ENCODE measurements around the gene RNF220. TPM values are rescaled to one million over a fixed set of nuclear protein-coding genes. Genes with fewer than 3 reads are reported as not detected.
"Not testable (repeated sequence)": the region's sequence is repeated elsewhere in the genome, so short reads cannot be mapped to it uniquely, and the experiment has no call there.

RNF220 gene
- total RNA-seq, 2 experiments from 2014 or later = 73.7 to 74.3 TPM

- H3K36me3 Mint-ChIP-seq = no peaks in the 10 kb centered on the region
- no peaks in the 10 kb centered on the region for H3K9me3 Mint-ChIP-seq
- intact Hi-C loops (cut with micrococcal nuclease) = no loop called here
- H3K4me1 Mint-ChIP-seq (ENCODE audit: low read depth) = peaks cover 6% of the 10 kb centered on the region
- DNase-seq = no peak
- H3K27ac Mint-ChIP-seq = no peak overlapping the region
- POLR2A ChIA-PET = interaction anchor here (1.3 kb wide), 1 partner anchor 14 kb away, joined by 5 read pairs; the partner anchor contains the start of genes ARMH1 and TMEM53
- H3K27me3 Mint-ChIP-seq = no peaks in the 10 kb centered on the region
- CTCF ChIA-PET = no interaction called here
- no peak overlapping the region for H3K4me3 Mint-ChIP-seq
These were observed 283.8 kb downstream of the RNF220 start for GRCh38 chr1:44688760-44689446.

GRCh38 chr1:44689447-44689765 lies 284.4 kb downstream of the RNF220 start:
- no peak overlapping the region for H3K4me3 Mint-ChIP-seq
- no peaks in the 10 kb centered on the region for H3K27me3 Mint-ChIP-seq
- ChIA-PET POLR2A (interaction anchor here (1.3 kb wide), 1 partner anchor 15 kb away, joined by 5 read pairs; the partner anchor contains the start of genes ARMH1 and TMEM53), CTCF (no interaction called here)
- no peak overlapping the region for H3K27ac Mint-ChIP-seq
- DNase-seq = no peak
- peaks cover 6% of the 10 kb centered on the region for H3K4me1 Mint-ChIP-seq (ENCODE audit: low read depth)
- intact Hi-C loops (cut with micrococcal nuclease) = no loop called here
- H3K36me3 Mint-ChIP-seq = no peaks in the 10 kb centered on the region
- H3K9me3 Mint-ChIP-seq = no peaks in the 10 kb centered on the region

- Mint-ChIP-seq H3K9me3 (no peaks in the 10 kb centered on the region), H3K4me1 (ENCODE audit: low read depth) (peaks cover 18% of the 10 kb centered on the region), H3K27me3 (no peaks in the 10 kb centered on the region), H3K4me3 (no peak overlapping the region), H3K36me3 (no peaks in the 10 kb centered on the region), H3K27ac (no peak overlapping the region)
- intact Hi-C loops (cut with micrococcal nuclease) = no loop called here
- POLR2A ChIA-PET = interaction anchor here (1.6 kb wide), 1 partner anchor 29 kb away, joined by 6 read pairs; no protein-coding TSS in a partner anchor
- no peak for DNase-seq
- CTCF ChIA-PET = interaction anchor here (1.9 kb wide), 1 partner anchor 40 kb away, joined by 7 read pairs; no protein-coding TSS in a partner anchor
These were observed 288.1 kb downstream of the RNF220 start for GRCh38 chr1:44693159-44693558.

GRCh38 chr1:44693900-44694299 lies 288.8 kb downstream of the RNF220 start:
- Mint-ChIP-seq H3K36me3 (no peaks in the 10 kb centered on the region), H3K9me3 (no peaks in the 10 kb centered on the region), H3K4me1 (ENCODE audit: low read depth) (peaks cover 18% of the 10 kb centered on the region), H3K27me3 (no peaks in the 10 kb centered on the region), H3K4me3 (no peak overlapping the region), H3K27ac (no peak overlapping the region)
- intact Hi-C loops (cut with micrococcal nuclease) = no loop called here
- DNase-seq = no peak
- ChIA-PET CTCF (no interaction called here), POLR2A (interaction anchor here (1.6 kb wide), 1 partner anchor 28 kb away, joined by 6 read pairs; no protein-coding TSS in a partner anchor)

- H3K27ac Mint-ChIP-seq = no peak overlapping the region
- H3K9me3 Mint-ChIP-seq = no peaks in the 10 kb centered on the region
- no peak overlapping the region for H3K4me3 Mint-ChIP-seq
- H3K27me3 Mint-ChIP-seq = no peaks in the 10 kb centered on the region
- H3K36me3 Mint-ChIP-seq = no peaks in the 10 kb centered on the region
- ChIA-PET CTCF (interaction anchor here (2.9 kb wide), 1 partner anchor 43 kb away, joined by 21 read pairs; no protein-coding TSS in a partner anchor), POLR2A (no interaction called here)
- peaks cover 18% of the 10 kb centered on the region for H3K4me1 Mint-ChIP-seq (ENCODE audit: low read depth)
- no peak for DNase-seq
- intact Hi-C loops (cut with micrococcal nuclease) = no loop called here
These were observed 289.9 kb downstream of the RNF220 start for GRCh38 chr1:44694863-44695478.

- H3K4me1 Mint-ChIP-seq (ENCODE audit: low read depth) = peaks cover 18% of the 10 kb centered on the region
- no peaks in the 10 kb centered on the region for H3K36me3 Mint-ChIP-seq
- H3K27me3 Mint-ChIP-seq = no peaks in the 10 kb centered on the region
- POLR2A ChIA-PET = interaction anchor here (0.5 to 3.1 kb wide), 2 partner anchors 26 to 36 kb away, joined by 3 to 20 read pairs; no protein-coding TSS in a partner anchor
- H3K4me3 Mint-ChIP-seq = no peak overlapping the region
- no peak for DNase-seq
- CTCF ChIA-PET = interaction anchor here (1.0 to 2.9 kb wide), 3 partner anchors 12 to 44 kb away, joined by 5 to 21 read pairs (median 8); partner anchors contain the start of genes ARMH1 and TMEM53
- H3K9me3 Mint-ChIP-seq = no peaks in the 10 kb centered on the region
- no peak overlapping the region for H3K27ac Mint-ChIP-seq
- intact Hi-C loops (cut with micrococcal nuclease) = no loop called here
These were observed 290.6 kb downstream of the RNF220 start for GRCh38 chr1:44695671-44696070.

- CTCF ChIA-PET = interaction anchor here (1.0 to 2.9 kb wide), 7 partner anchors 12 to 44 kb away, joined by 3 to 21 read pairs (median 5); partner anchors contain the start of genes ARMH1 and TMEM53
- Mint-ChIP-seq H3K4me1 (ENCODE audit: low read depth) (peaks cover 18% of the 10 kb centered on the region), H3K27ac (no peak overlapping the region), H3K27me3 (no peaks in the 10 kb centered on the region), H3K4me3 (no peak overlapping the region), H3K36me3 (no peaks in the 10 kb centered on the region), H3K9me3 (no peaks in the 10 kb centered on the region)
- POLR2A ChIA-PET = interaction anchor here (0.5 to 3.1 kb wide), 2 partner anchors 26 to 36 kb away, joined by 3 to 20 read pairs; no protein-coding TSS in a partner anchor
- DNase-seq = no peak
- intact Hi-C loops (cut with micrococcal nuclease) = no loop called here
These were observed 291.0 kb downstream of the RNF220 start for GRCh38 chr1:44696101-44696500.

- peaks cover 18% of the 10 kb centered on the region for H3K4me1 Mint-ChIP-seq (ENCODE audit: low read depth)
- H3K9me3 Mint-ChIP-seq = no peaks in the 10 kb centered on the region
- ChIA-PET POLR2A (interaction anchor here (3.1 kb wide), 1 partner anchor 25 kb away, joined by 20 read pairs; no protein-coding TSS in a partner anchor), CTCF (interaction anchor here (0.6 to 2.9 kb wide), 7 partner anchors 11 to 45 kb away, joined by 3 to 21 read pairs (median 5); partner anchors contain the start of genes ARMH1 and TMEM53)
- no peaks in the 10 kb centered on the region for H3K27me3 Mint-ChIP-seq
- DNase-seq = peak; percentile 62
- intact Hi-C loops (cut with micrococcal nuclease) = no loop called here
- H3K36me3 Mint-ChIP-seq = no peaks in the 10 kb centered on the region
- peak overlapping the region; percentile 58 for H3K27ac Mint-ChIP-seq
- H3K4me3 Mint-ChIP-seq = no peak overlapping the region
These were observed 291.8 kb downstream of the RNF220 start for GRCh38 chr1:44696789-44697345.

GRCh38 chr1:44698138-44698537 lies 293.1 kb downstream of the RNF220 start:
- POLR2A ChIA-PET = interaction anchor here (3.1 kb wide), 1 partner anchor 23 kb away, joined by 20 read pairs; no protein-coding TSS in a partner anchor

GRCh38 chr1:44699375-44699774 lies 294.3 kb downstream of the RNF220 start:
- POLR2A ChIA-PET; intact Hi-C loops (cut with micrococcal nuclease); H3K27me3 Mint-ChIP-seq; DNase-seq; H3K4me3 Mint-ChIP-seq; H3K36me3 Mint-ChIP-seq; H3K27ac Mint-ChIP-seq; H3K9me3 Mint-ChIP-seq: not testable (repeated sequence)
- CTCF ChIA-PET = interaction anchor here (0.9 kb wide), 1 partner anchor 15 kb away, joined by 7 read pairs; no protein-coding TSS in a partner anchor
- H3K4me1 Mint-ChIP-seq (ENCODE audit: low read depth) = peaks cover 11% of the 10 kb centered on the region

More at GRCh38 chr1:44698138-44698537, 293.1 kb downstream of the RNF220 start:
- CTCF ChIA-PET = interaction anchor here (2.8 kb wide), 1 partner anchor 23 kb away, joined by 8 read pairs; the partner anchor contains the start of genes ARMH1 and TMEM53
- DNase-seq = no peak
- Mint-ChIP-seq H3K4me1 (ENCODE audit: low read depth) (peaks cover 17% of the 10 kb centered on the region), H3K27ac (no peak overlapping the region), H3K9me3 (no peaks in the 10 kb centered on the region), H3K27me3 (no peaks in the 10 kb centered on the region), H3K4me3 (no peak overlapping the region), H3K36me3 (no peaks in the 10 kb centered on the region)
- intact Hi-C loops (cut with micrococcal nuclease) = no loop called here

GRCh38 chr1:44700573-44700972 lies 295.5 kb downstream of the RNF220 start:
- Mint-ChIP-seq H3K27ac (no peak overlapping the region), H3K4me3 (no peak overlapping the region), H3K9me3 (no peaks in the 10 kb centered on the region), H3K36me3 (no peaks in the 10 kb centered on the region), H3K27me3 (no peaks in the 10 kb centered on the region), H3K4me1 (ENCODE audit: low read depth) (peaks cover 11% of the 10 kb centered on the region)
- DNase-seq = no peak
- intact Hi-C loops (cut with micrococcal nuclease) = no loop called here
- ChIA-PET CTCF (no interaction called here), POLR2A (interaction anchor here (1.0 kb wide), 1 partner anchor 21 kb away, joined by 3 read pairs; no protein-coding TSS in a partner anchor)

- Mint-ChIP-seq H3K4me1 (ENCODE audit: low read depth) (peaks cover 11% of the 10 kb centered on the region), H3K27me3 (no peaks in the 10 kb centered on the region), H3K27ac (no peak overlapping the region), H3K4me3 (no peak overlapping the region), H3K36me3 (no peaks in the 10 kb centered on the region), H3K9me3 (no peaks in the 10 kb centered on the region)
- ChIA-PET CTCF (interaction anchor here (1.0 kb wide), 1 partner anchor 13 kb away, joined by 3 read pairs; no protein-coding TSS in a partner anchor), POLR2A (interaction anchor here (1.0 kb wide), 1 partner anchor 20 kb away, joined by 3 read pairs; no protein-coding TSS in a partner anchor)
- no peak for DNase-seq
- intact Hi-C loops (cut with micrococcal nuclease) = no loop called here
These were observed 296.1 kb downstream of the RNF220 start for GRCh38 chr1:44701141-44701573.
